Upper lobe of left lung (tissue), 4 donors: ENCODE results near the gene PAX5.

Experiments
- POLR2A ChIP-seq, 4 donors: fragments of 450-650 bp; IDR thresholded peaks; one replicate each; pipeline ENCODE4 v1.5.1; 2016 to 2017; ENCODE audit warnings: antibody characterized with exemption in 4 of 4, mild to moderate bottlenecking in 2 of 4
- POLR2AphosphoS5 ChIP-seq, 2 donors: sonication (generic); formaldehyde crosslinking; IDR thresholded peaks; one replicate each; pipeline ENCODE4 v1.5.1; 2017; ENCODE audit warnings: antibody characterized with exemption in 2 of 2

DNA sequence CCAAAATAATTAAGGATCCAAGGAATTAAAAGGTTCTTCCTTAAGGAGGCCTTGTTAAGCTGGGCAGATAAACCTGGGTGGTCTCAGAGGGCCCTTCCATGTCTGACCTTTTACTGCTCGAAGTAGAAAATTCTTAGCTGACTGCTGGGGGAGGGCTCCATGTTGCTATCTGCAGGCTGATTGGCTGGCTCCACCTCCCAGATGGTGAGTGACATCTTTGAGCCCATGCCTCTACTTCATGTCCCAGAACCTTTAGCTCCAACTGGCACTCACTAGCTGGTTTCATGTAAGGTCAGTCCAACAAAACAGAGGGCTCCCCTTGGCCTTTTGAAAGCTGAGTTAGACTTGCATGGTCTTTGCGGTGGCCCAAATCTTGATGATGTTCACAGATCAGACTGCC, 188.2 kb downstream of the PAX5 start:
- TF ChIP-seq POLR2A (IDR thresholded peaks at IDR 0.05), result no peak
- no peak for TF ChIP-seq POLR2AphosphoS5 (IDR thresholded peaks at IDR 0.05)
